Stimulated activated naive CD4-positive, alpha-beta T cell (primary cell): ENCODE measurements around the gene CDH4.
A peak's percentile ranks its signal among the peaks of the same experiment; 100 is the strongest.

Experiments used
- DNase-seq, 6 experiments: peaks; one replicate each; lab custom pipeline; 2025; lab: John Stamatoyannopoulos, UW

CDH4 gene

DNA sequence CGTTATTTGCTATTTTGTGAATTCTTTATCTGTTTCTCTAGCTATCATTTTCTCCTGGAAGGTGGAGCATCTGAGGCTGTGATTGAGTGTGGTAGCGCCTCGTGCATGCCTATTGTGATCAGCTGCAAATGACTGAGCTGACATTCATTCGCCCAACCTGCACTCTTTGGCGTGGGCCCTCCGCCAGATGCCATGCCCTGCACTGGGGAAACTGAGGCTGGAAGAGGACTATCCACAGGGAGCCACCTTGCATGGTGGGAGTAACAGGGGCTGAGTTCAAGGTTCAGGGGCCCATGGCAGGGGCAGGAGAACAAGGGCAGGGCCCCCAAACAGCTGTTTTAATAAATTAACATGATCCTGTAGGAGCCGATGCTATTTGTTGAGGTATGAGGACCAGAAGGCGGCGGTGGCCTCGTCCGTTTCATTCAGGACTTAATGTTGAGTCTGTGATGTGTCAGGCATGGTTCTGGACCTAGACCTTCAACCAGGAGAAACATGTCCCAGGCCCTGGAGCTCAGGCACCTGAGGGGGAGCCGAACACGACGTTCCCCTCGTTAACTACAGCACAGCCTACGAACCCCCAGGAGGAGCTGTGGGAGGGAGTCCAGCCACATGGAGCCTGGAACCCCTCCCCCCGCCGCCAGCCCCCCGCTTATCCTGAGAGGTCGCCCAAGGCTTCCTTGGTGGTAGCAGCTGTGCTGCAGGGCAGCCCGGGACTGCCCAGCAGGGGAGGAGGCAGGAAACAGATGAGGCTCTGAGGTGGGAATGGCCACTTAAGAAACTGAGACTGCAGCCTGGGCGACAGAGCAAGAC lies 242.9 kb downstream of the CDH4 start:
- DNase-seq: no peak

DNA sequence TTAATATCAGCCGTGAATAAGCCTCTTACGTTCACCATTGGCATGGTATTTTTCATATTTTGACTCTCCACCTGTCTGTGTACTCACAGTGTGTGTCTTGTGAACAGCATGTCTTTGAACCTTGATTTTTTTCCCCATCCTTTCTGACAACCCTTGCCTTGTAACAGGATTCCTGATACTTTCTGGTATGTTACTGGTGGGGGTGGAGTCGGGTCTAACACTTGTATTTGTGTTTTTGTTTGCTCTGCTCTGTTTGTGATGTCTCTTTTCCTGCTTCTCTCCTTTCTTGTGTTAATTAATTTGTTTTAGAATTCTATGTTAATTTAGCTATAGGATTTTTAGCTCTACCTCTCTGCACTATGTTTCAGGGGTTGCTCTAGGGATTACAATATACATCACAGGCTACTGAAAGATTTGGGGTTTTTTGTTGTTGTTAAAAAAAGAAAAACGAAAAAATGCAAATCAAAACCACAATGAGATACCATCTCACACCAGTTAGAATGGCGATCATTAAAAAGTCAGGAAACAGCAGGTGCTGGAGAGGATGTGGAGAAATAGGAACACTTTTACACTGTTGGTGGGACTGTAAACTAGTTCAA lies 245.1 kb downstream of the CDH4 start:
- DNase-seq: no peak

DNA sequence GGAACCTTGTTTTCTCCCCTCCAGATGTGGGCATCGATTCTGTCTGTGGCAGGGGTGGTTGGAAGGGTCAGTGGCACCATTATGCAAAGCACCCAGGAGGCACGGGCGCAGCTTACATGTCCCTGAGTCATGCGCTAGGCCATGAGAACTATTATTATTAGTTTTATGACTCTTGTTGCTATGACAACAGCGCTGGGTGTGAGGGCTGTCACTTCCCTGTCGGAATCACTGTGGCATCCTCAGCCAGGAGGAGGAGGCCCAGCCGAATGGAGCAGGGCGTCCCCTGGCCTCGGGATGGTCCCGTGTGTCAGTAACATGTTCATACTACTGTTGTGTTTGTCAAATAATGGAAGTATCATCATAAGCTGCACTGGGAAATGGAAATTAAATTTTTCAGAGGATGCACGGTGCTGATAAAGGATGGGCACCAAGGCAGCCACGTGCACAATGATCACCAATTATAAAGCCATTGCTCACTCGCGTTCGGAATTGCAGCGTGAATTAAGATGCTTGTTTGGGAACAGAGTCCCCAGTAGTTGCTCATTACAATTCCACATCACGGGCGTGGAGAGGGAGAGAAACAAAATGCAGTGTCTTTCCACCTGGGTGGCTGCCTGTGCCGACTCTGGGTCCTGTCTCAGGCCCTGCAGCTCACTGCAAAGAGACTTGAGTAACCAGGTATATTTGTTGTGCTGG lies 247.9 kb downstream of the CDH4 start:
- no peak for DNase-seq

DNA sequence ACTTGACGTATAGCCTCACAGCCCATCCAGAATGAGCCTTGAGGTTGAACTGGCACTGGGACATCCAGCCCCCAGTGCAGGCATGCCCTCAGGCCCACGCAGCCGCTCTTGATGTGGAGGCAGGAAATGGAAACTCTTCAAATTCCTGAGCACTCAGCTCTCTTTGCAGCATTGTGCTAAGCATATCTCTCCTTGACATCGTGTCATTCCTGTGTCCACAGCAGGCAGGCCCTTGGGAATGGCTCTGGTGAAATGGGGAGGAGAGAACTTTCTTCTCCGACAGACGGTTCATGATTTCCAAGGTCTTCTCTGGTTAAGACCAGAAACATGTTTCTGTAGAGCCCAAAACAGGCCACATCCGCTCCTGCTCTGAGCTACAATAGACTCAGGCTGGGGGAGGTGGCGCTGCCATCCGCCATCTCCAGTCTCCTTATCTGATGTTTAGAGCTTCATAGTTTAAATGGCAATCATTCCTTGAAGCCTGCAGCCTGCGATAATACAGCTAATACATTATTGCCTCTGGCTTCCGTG lies 248.8 kb downstream of the CDH4 start:
- peak in 1 of 6 experiments; percentile 28 for DNase-seq

DNA sequence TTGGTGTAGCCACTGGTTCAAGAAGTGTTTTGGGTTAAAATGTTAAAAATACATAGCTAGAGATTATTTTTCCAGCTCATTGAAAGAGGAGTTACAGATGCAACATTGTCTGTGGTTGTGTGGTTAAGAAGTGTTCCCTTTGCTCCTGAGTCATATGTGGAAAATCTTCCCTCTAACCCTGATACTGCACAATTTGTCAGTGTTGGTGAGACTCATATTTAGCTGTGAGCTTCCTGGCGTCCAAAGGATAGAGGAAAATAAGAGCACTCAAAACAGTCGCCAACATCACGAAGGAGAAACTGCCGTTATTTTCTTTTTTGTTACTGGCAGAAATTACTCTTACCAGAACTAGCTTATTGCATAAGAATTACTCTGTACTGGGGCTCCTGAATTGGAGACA lies 250.4 kb downstream of the CDH4 start:
- DNase-seq: no peak

DNA sequence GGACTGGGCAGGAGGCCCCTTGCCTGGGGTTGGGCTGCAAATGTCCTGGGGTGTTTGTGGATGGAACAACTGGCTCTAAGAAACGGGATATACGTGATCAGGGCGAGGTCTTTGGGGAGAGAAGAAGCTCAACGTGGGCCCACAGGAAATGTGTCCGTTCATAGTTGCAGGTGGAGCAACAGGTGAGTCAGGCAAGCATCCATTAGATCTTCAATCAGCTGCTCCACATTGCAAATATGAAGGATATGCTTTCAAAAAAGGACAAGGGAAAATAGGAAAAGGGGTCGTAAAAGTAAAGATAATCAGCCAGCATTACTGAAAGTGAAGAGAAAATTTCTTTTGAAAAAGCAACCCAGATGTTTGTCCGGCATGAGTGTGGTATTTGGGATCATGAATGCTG lies 251.0 kb downstream of the CDH4 start:
- DNase-seq: no peak

DNA sequence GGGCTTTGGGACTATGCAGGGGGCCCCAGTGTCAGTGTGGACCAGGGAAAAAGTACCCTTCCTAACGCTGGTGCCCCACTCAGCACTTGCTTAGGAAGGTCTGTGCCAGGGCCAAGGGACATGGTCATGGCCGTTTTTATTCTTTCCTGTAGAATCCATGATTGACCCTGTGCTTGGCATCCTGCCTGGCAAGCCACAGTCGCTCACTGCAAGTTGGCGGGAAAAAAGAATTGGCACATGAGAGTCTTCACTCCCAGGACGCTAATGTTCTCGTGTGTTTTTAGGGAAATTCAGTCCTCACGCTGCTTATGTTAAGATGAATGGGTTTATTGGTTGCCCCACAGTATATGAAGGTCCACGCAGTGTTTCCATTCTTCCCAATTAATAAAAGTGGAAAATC lies 253.4 kb downstream of the CDH4 start:
- DNase-seq: no peak

DNA sequence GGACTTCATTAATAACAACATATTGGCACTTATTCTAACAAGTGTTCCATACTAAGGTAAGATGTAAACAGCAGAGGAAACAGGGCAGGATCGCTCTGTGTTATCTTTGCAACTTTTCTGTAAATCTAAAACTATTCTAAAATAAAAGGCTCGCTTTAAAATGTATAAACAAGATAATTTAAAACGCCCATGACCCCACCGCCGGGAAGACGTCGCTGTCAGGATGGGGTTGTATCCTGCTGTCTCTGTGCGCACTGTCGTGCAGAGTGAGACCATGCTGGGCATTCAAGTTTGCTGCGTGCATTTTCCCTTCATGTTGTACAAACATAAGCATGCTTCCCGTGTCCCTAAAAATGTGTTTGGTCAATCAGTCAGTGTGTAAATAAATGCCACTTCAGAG lies 255.7 kb downstream of the CDH4 start:
- DNase-seq: no peak

DNA sequence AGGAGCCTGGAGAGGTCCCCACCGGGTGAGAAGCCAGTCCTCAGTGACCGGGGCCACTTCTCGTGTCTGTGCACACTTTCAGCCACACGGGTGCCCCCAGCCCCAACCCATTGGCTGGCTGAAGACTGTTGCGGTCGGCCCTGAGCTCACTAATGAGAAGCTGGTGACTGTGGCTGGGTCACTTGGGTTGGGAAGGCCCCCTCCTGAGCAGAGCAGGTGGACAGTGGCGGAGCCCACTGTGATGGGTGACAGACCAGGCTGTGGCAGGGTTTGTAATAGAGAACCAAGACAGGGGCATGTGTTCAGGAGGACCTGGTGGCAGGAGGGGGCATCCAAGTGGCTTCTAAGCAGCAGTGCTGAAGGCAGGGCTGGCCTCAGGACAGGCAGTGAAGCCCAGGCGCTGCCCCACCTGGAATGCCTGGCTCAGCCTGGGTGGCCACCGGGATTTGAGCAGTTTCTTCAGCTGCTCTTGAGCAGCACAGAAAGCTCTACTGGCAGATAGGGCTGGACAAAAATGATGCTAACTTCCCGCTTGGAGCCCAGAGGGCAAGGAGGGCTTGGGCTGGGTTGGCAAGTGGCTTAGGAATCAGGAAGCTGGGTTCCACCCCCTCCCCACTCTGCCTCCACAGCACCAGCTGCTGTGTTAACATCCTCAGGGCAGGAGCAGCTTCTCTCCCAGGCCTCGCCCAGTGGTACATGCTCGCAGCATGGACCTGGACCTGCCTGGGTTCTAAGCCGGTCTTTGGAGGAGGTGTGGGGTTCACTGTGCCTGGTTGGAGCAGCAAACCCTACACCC lies 256.4 kb downstream of the CDH4 start:
- DNase-seq: no peak

DNA sequence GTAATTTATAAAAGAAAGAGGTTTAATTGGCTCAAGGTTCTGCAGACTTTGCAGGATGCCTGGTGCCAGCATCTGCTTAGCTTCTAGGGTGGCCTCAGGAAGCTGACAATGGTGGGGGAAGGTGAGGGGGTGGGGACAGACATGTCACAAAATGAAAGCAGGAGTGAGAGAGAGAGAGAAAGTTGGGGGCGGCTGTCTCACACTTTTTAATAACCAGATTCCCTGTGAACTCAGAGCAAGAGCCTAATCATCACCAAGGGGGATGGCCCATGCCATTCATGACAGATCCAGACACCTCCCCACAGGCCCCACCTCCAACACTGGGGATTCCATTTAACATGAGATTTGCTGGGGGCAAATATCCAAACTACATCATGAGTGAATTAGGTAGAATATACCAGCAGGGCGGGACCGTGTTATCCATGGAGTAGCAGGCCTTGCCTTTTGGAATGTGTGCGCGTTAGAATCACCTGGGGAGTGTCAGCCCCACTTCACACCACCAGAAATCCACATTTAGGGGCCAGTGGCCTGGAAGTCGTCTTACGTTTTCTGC lies 258.8 kb downstream of the CDH4 start:
- no peak for DNase-seq

DNA sequence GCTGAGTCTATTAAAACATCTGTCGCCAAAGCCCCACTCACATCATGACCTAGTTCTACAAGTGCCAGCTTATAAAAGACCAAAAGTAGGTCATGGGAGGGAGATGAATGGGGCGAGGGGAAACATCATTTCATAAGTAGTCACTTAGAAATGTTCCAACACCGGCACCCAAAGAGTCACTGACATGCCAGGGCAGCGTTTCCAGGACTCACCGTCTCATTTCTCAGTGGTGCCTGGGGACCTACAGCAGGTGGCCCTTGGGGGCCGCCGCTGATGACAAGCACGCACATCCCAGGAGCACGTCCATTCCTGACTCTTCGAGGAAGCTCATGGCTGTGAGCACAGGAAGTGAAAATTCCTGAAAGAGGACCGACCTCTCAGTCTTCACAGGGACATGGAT lies 260.4 kb downstream of the CDH4 start:
- no peak for DNase-seq

DNA sequence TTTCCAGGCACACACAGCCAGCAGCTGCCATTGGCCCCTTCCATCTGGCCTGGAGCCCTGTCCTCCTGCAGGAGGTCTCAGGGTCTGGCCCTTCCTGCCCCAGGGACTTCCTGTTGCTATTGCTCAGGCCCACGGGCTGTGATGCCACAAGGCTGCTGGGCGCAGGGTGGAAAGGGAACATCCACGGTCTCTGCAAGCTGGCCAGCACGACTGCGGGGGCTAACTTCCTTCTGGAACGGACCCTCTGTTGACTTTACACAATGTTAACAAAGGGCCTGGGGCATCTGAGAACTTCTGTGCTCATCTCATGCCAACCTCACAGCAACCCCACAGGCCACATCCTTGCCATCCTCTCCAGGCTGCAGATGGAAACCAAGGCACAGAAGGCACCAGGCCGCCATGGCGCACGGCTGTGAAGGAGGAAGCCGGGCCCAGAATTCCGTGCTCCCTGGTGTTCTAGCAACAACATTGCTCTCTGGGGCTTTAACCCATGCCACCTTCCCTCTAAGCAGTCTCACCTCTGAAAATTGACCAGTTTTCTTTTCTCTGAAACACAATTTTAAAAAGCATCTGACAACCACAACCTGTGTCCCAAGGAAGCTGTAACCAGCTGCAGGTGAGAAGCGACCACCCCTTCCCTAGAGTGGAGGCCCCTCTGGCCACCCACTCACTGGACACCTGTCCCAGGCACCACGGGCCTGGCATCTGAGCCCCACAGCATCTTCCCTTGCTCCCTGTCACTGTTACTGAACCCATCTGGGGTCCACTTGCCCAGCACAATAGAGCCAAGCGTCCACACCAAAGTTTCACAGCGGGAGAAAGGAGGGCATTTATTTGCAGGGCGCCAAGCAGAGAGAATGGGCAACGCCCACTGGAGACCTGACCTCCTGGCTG lies 261.3 kb downstream of the CDH4 start:
- no peak for DNase-seq

DNA sequence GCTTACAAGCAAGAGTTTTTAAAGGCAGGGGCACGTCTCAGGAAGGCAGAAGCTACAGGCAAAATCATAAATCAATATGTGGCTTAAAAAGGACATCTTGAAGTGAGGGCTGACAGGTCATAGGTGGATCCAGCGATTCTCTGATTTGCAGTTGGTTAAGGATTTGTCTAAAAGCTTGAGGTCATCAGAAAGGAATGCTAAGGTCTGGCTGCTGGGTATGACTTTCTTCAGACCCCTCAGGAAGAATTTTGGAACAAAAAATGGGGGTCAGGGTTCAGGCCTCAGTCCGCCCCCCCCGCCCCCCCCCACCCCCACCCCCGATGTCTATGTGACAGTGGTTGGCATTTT lies 261.9 kb downstream of the CDH4 start:
- DNase-seq: no peak

DNA sequence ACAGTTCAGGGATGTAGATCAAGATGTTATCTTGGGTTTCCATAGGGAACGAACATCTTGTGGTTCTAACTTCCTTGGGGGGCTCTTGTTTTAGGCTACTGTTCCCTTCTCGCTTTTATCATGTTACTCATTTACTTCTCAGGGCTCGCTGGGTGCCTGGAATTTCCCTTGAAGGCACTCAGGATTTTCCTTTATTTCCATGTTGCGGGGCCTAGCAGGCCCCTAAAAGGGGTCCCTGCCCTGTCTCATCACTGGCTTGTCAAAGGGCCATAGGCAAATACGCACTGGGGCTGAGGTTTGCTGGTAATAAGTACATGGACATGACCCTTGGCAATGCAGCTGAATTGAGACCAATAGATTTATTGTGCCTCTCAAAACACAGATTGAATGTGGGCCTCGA lies 262.3 kb downstream of the CDH4 start:
- DNase-seq: no peak

DNA sequence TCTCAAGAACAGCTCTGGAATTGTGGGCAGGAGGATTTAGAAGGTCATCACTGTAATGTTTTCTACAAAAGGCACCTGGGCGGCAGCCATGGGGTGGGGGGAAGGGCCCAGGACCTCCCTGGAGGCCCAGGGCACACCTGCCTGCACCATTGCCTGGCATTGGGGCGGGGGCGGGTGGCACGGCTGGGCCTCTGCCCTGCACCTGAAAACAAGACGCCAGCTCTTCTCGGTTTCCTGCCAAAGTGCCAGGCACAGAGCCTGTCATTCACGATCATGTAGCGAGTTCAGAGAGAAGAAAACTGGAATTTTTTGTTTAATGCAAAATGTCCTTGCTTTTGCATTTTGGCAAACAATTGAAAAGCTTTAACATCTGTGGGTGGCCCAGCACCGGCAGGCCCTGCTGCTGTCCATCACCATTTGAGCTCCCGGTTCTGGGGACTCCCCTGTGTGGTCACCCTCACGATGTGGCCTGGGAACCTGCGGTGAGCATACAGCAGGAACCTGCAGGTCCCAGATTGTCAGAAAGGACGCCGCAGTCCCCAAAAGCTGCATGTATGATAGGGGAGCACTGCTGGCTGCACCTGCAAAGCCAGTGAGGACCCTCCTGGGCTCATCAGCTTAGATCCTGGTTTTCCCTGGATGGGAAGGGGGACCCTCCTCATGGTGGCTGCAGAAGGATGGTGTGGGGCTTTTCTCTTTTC lies 262.9 kb downstream of the CDH4 start:
- DNase-seq: no peak

DNA sequence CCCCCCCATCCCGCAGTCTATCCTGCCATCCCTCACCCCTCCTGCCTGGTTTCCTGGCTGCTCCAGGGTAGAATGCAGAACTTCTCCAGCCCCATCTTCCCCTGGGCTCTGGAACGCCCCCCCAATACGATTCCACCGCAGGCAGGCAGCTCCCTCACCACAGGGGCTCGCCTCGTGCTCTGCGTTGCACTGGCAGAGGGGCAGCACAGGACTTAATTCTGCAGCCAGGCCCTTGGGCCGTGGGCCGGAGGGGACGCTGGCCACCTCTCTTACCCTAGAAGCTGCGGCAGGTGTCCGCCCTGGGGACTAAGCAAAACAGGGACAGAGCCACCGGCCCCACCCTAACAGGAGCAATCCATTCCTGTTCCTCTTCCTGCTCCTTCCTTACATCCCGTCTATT lies 263.9 kb downstream of the CDH4 start:
- no peak for DNase-seq

DNA sequence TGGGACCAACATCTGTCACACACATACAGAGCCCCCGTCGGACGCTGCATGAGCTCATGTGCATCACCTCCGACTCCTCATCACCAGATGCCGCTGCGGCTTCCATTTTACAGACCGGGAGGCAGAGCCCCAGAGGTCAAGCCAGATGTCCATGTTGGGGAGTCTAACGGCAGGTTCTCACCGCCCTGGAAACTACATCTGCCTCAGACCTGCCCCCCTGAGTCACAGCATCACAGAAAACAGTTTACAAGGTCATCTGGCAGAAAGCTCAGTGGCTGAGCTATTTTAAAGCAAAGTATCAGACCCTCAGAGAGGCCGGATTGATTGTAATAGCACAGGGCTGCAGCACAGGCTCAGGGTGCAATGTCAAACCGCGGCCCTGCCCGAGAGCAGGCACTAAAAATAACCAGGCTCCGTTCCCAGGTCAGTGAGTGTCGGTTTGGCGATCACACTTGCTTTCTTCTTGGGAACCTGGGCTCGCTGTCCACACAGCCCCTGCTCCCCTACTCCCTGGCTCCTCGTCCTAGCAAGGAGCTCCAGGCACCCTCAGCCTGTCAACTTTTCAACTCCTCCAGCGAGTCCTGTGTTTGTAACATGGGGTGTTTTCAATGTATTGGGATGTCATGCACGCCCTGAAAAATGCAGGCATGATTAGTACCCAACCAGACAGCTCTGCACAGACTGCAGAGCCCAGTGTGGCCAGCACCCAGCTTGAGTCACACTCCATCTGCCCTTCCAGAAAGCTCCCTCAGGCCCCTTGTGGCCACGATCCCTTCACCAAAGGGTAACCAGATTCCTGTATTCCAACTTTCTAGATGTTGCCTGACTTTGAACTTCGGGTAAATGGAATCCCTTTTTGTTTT lies 264.5 kb downstream of the CDH4 start:
- no peak for DNase-seq

DNA sequence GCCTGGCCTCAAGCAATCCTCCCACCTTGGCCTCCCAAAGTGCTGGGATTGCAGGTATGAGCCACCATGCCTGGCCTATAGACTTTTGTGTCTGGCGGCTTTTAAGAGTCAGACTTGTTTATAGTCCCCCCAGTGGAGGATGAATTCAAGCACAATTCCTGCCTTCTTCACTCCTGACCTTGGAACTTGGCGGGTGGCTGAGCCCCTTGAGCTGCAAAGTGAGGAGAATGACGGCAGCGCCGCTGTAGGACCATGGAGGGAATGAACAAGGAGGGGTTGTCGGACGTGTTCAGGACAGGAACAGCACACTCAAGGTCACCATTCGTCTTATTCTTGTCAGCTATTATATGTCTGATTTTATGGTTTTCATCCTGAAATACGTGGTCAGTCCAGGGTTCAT lies 265.4 kb downstream of the CDH4 start:
- DNase-seq: no peak

DNA sequence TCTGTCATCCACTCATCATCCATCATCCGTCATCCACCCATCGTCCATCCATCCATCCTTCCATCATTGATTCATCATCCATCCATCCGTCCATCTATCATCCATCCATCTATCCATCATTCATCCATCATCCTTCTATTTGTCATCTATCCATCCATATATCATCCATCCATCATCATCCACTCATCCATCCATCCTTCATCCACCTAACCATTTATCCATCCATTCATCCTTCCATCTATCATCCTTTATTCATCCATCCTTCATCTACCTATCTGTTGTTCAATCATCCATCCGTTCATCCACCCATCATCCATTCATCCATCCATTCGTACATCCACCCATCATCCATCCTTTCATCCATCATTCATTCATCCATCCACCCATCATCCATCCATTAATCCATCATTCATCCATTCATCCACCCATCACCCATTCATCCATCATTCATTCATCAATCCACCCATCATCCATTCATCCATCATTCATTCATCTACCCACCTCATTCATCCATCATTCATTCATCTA lies 266.4 kb downstream of the CDH4 start:
- no peak for DNase-seq
